ENCODE results near the gene SUCLG1.

Gene SUCLG1

DNA sequence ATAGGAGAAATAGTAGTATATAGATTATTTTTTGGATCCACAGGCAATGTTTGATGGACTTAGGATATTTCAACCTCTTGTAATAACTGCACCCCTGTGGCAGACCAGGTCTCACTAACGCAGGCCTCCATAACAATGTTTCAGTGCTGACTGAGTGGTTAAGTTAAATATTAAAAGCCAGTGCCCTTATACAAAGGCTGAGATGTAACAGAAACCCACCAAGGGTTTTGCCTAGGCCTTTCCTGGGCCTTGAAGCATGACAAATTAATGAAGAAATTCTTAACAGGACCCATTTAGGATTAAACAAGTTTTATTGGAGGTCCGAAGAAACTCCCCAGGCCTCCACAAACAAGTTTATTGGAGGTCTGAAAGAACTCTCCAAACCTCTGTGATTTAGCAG, 1.6 kb upstream of the SUCLG1 start:
- no peak for DNase-seq

DNA sequence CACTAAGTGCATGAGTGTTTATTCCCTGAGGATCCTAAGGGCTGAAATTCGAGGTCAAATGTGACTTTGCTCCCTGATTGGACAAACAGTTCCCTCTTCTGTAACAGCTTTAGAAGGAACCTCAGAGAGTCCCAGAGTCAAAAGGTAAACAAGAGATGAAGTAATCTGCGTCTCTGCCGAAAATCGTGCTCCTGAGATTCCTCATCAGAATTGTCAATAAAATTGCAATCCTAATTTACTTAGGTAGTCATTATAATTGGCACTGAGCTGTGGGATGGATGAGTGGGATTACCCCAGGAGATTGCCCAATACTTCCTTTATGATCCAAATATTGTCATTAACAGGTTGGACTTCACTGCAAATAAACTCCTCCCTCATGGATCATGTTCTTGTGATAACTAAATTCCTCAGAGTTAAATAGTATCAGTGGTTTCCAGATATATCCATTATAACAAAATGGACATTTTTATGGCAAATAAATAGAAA, 907 bp upstream of the SUCLG1 start:
- no peak for DNase-seq

DNA sequence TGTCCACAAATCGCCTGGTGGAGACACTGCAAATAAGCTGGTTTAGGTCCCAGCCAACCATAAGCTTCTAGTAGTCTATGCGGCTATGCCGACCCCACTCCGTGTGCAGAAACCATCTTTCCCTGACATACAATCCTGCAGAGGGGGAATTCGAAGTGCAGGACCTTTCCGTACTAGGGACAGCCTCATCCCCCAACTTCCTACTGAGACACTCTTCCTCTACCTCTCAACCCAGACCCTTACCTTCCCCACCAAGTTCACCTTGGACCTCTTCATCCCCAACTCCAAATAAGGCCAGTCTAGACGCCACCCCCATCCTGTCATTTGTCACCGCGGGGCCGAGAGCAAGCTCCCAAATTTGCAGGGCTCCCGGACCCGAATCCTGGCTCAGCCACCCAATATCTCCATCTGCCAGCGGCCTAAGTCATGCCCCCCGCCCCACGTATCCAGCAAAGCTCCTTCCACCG, 496 bp downstream of the SUCLG1 start:
- no peak for DNase-seq

DNA sequence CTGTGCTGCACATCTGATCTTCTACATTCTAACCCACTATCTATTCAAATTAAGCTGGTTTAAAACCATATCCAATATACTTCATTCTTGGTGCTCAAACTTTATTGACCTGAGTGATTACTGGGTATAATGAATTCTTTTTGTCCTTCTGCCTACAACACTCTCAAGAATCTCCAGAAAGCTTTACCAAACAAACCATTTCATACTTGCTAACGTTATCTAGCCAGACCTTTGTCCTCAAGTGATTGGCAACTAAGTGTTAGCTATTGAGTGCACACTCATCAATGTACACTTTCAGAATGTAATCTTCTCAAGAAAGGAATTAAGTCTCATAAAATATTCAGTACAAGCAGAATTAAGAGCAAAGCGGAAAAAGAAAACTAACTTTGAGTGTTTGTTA, 1.4 kb downstream of the SUCLG1 start:
- no peak for DNase-seq

DNA sequence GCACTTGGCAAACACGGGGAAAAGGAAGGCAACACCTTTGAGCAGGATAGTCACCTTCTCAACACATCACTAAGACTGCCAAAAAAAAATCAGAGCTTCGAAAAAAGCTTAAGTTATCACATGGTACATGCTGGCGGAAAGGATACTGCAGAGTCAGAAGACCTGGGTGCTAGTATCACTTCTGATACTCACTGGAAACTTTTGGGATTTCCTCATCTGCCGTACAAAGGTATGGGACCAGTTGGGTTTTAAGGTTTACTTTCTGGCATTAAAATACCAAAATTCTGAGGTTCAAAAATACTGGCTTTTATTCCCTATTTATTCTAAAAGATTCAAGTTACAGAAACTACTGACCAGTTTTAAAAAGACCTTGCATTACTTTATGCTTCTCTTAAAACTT, 2.9 kb downstream of the SUCLG1 start:
- no peak for DNase-seq

GRCh38 chr2:84454581-84454980, 4.5 kb downstream of the SUCLG1 start:
- DNase-seq: no peak

GRCh38 chr2:84452624-84453023, 6.5 kb downstream of the SUCLG1 start:
- DNase-seq: no peak

DNA sequence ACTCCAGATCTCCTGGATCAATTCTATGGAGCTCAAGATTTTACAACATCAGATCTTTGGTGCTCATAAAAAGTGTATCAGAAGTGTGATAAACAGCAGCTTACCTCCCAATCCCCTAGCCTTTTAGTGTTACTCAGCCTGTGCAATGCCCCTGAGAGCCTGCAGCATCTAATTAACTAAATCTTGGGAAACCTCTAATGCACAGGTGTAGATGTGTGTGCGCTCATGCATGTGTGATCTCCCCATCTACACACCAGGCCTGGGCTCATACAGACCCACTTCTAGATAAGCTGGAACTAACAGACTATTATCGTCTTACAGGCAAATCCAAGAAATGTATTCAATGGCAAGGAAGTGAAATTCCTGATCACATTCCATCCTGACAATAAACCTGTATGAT, 7.5 kb downstream of the SUCLG1 start:
- DNase-seq: no peak

GRCh38 chr2:84450288-84451227, 8.5 kb downstream of the SUCLG1 start:
- DNase-seq: no peak

- DNase-seq: no peak
Observed at GRCh38 chr2:84449711-84450110, 9.4 kb downstream of the SUCLG1 start.

GRCh38 chr2:84449055-84449454, 10.0 kb downstream of the SUCLG1 start:
- no peak for DNase-seq

GRCh38 chr2:84443477-84443876, 15.6 kb downstream of the SUCLG1 start:
- DNase-seq: no peak

GRCh38 chr2:84442888-84443287, 16.2 kb downstream of the SUCLG1 start:
- DNase-seq: no peak

DNA sequence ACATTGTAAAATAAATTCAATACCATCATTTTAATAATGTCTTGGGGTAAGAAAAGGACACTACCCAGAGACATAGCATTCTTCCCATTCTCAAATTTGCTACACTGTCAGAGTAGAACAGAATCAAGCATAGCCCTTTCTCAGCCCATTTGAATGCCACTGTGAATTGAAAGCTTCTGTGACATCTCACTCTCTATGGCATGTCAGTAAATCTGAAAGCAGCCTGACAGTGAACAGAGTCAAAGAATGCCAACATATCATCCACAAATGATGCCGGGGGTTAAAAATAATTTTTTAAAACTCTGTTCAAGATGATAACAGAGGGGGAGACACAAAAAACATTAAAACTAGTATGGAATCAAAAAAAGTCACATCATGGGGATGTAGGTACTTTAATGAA, 17.6 kb downstream of the SUCLG1 start:
- no peak for DNase-seq

- DNase-seq: no peak
Observed at GRCh38 chr2:84441036-84441435, 18.0 kb downstream of the SUCLG1 start.

- no peak for DNase-seq
Observed at GRCh38 chr2:84435345-84436025, 23.6 kb downstream of the SUCLG1 start.

GRCh38 chr2:84429328-84429727, 29.8 kb downstream of the SUCLG1 start:
- no peak for DNase-seq

- no peak for DNase-seq
Observed at GRCh38 chr2:84427235-84428138, 31.6 kb downstream of the SUCLG1 start.

GRCh38 chr2:84425310-84425709, 33.8 kb downstream of the SUCLG1 start:
- no peak for DNase-seq

- peak; percentile 1 for DNase-seq
Observed at GRCh38 chr2:84424152-84424551, 34.9 kb downstream of the SUCLG1 start.

DNA sequence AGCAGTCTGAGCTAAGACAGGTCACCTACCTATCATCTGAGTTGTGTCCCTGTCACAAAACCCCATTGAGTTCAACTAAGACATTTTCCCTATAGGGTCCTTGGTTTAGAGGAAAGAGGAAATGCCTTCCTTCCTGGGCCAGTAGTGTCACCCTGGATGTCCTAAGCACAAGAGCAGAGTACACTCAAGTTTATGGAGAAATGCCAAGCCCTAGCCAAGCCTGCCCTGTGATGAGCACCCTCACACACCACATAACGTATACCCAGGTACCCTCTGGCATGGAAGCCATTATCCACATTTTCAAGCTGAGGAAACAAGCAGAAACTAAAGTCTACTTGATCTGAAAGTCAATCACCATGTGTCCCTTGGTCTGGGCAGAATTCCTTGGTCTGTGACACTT, 37.3 kb downstream of the SUCLG1 start:
- no peak for DNase-seq

GRCh38 chr2:84421197-84421596, 37.9 kb downstream of the SUCLG1 start:
- no peak for DNase-seq
